HG03342 (cell line): ENCODE measurements around the gene CCDC124.

Source experiments
- ATAC-seq: cut with Tn5 transposase; IDR thresholded peaks from one replicate; pipeline ENCODE4 v1.9.1; 2021; ENCODE audit warnings: mild to moderate bottlenecking, moderate library complexity; ENCODE audit not compliant: unreplicated experiment

CCDC124 gene

DNA sequence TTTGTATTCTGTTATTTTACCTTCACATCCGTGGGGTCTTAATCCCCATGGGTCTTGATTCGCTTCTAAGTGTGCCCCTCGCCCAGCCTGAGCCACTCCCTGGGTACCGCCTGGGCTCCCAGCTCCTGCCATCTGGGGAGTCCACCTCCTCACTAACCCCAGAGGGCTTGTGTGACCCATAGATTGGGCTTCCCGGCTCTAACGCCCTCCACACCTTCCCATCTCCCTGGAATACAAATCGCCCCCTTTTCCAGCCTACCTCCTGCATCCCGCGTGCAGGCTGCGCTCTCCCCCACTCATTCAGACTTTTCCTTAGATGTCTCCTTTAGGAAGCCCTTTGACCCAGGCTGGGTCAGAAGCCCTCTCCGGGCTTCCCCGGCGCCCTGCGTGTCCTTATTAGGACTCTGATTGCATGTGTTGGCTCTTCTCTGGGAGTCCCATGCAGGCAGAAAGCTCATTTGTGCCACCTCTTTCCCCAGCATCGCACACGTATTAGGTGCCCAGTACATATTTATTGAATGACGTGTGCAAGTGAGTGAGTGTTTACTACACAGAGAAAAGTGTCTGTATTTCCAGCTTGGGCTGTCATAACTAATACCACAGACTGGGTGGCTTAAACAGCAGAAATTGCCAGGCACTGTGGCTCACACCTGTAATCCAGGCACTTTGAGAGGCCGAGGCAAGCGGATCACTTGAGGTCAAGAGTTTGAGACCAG is 757 bp downstream of the CCDC124 start:
- no peak for ATAC-seq

DNA sequence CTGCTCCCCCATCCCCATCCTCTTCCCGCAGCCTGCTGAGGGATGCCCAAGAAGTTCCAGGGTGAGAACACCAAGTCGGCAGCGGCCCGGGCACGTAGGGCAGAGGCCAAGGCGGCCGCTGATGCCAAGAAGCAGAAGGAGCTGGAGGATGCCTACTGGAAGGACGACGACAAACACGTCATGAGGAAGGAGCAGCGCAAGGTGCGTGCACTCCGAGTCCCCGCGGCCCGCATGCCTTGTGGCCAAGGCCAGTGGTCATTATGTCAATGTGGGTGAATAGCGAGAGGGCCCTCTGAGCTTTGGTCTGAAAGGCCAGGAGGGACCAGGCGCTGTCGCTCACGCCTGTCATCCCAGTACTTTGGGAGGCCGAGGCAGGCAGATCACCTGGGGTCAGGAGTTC is 3.6 kb downstream of the CCDC124 start:
- ATAC-seq, result no peak

GRCh38 chr19:17937371-17937900 is 4.6 kb downstream of the CCDC124 start:
- no peak for ATAC-seq

DNA sequence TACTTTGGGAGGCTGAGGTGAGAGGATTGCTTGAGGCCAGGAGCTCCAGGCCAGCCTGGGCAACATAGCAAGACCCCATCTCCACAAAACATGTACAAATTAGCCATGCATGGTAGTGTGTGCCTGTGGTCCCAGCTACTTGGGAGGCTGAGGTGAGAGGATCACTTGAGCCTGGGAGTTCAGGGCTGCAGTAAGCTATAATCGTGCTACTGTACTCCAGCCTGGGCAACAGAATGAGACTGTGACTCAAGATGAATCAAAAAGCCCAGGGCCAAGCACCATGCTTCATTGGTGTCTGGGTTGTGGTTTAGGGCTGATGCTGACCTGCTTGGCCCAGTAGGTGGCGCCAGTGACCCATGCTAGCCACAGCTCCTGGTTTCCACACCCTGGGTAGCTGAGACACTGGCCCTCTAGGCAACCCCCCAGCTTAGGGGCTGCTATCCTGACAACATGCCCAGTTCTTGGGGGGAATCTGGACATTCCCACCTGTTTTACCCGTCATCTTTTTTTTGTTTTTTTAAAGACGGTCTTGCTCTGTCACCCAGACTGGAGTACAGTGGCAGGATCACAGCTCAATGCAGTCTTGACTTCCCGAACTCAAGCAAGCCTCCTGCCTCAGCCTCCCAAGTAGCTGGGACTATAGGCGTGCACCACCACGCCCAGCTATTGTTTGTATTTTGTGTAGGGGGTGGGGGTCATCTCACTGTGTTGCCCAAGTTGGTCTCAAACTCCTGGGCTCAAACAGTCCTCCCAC is 5.5 kb downstream of the CCDC124 start:
- ATAC-seq, result peak; percentile 55

DNA sequence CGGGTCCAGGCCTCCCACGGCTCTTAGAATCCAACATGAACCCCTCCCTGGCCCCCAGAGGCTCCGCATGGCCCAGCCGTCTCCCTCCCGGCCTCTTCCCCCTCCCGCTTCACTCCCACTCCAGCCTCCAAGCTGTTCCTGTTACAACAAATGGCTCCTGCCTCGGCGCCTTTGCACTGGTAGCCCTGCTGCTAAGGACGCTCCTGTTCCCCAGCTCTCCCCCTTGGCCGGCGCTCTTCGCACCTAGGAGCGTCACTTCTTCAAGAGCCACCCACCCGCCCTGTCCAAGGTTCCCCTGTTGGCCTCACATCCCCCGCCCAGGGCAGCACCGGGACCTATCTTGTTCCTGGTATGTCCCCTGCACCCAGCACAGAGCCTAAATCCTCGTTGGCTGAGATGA is 9.4 kb downstream of the CCDC124 start:
- no peak for ATAC-seq

DNA sequence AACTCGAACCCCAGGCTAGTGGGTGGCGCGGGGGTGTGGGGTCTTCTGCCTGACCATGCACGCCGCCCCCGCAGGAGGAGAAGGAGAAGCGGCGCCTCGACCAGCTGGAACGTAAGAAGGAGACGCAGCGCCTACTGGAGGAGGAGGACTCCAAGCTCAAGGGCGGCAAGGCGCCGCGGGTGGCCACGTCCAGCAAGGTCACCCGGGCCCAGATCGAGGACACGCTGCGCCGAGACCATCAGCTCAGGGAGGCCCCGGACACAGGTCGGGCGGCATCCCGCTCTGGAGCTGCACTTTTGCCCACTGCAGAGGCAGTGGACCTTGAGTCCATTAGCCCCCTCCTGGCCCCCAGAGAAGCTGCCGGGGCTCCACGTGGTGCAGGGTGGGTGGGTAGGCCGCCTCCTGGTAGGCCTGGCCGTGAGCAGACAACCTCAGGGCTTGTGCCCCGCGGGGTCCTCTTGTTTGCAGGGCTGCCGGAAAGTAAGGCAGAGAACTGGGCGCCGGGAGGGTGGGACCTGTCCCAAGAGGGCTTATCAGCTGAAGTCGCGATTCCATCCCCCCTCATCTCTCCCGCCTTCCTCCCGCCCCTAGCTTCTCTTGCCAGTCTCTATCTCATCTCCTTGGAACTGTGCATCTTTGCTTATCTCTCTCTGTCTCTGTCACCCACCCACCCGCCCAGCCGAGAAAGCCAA is 9.9 kb downstream of the CCDC124 start:
- no peak for ATAC-seq

DNA sequence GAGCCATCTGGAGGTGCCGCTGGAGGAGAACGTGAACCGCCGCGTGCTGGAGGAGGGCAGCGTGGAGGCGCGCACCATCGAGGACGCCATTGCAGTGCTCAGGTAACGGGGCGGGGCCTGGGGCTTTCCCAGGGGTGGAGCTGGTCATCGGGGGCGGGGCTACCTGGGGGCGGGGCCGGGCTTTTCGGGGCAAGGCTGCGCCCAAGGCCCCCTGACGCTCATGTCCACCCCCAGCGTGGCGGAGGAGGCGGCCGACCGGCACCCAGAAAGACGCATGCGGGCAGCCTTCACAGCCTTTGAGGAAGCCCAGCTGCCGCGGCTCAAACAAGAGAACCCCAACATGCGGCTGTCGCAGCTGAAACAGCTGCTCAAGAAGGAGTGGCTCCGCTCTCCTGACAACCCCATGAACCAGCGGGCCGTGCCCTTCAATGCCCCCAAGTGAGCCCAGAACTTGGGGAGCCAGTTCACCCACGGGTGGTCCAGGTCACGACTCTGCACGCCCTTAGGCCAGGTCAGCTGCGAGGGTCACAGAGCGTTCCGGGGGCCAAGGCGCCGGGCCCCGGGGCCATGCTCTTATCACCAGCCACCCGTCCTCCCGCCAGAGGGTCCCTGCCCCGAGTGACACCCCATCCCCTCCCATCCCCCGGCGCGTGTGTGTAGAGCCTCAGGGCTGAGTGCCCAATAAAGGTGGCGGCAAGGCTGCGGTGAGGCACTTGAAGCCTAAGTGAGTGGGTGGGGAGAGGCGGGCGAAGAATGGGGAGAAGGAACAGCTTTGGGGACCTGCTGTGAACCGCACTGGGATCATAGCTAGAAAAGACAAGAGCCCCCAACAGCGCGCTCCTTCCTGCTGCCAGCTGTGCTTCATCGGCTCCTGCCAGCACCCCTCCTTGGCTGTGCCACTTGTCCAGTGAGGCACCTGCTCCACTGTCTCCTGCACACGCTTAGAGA is 10.7 kb downstream of the CCDC124 start:
- no peak for ATAC-seq

DNA sequence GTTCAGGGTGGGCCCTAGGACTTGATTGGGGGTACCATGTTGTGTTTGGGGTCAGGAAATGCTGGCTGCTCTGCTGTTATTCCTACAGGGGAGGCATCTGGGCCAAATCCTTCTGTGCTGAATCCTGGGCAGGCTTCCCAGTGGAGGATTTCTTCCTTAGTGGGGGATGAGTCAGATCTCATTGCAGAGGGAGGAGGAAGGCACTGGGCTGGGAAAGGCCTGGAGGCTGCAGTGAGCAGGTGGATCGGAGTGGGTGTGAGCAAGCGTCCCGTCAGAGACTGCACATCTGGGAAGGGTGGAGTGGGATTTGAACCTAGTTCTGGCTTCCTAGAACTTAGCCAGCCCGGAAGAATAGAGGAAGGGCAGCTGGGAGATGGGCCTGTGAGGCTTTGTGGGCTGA is 11.5 kb downstream of the CCDC124 start:
- ATAC-seq, result no peak

GRCh38 chr19:17946965-17947784 is 14.4 kb downstream of the CCDC124 start:
- peak; percentile 26 for ATAC-seq

GRCh38 chr19:17947815-17948513 is 15.1 kb downstream of the CCDC124 start:
- ATAC-seq, result peak; percentile 54

- ATAC-seq, result no peak
Measured at GRCh38 chr19:17948514-17948900, 15.7 kb downstream of the CCDC124 start.

DNA sequence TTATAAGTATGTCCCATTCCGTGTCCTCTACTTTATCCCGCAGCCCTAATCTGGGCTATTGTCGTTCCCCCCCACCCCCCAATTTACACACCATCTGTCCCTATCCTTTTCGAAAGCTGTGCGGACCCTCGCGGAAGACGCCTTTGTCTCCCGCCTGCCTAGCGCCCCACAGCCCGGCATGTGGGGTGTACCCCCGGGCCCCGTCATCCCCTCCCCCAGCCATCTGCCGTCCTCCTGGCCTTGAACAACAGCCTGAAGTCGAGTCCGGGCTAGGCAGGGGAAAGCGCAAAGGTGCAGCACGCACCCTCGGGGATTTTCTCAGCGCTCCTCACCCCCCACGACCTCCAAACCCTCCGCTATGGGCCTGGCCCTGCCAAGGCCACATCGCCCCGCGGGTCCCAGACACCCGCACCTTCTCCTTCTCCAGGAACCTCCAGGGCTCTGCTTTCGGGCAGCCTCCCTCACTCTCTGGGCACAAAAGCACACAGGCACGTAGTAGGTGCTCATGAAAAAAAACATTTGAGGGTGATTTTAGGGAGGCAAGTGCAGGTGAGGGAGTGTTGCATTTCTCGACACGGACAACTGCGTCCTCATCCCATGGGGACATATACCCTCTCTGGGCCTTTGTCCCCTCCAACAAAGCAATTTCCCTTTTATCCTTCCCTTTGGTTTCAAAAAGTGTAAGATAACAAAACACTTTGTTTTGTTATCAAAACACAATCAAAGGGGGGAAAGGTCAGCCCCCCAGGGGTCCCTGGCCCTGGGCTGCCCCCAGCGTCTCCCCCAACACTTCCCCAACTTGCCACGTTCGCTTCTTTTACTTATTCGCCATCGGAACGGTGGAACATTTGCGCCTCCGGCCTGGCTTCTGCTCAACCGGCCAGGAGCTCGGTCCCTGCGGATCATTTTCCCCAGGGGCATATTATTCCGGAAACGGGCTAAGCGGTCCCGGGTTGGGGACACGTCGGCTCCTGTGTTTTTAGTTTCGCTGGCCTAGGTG is 16.4 kb downstream of the CCDC124 start:
- ATAC-seq, result no peak

DNA sequence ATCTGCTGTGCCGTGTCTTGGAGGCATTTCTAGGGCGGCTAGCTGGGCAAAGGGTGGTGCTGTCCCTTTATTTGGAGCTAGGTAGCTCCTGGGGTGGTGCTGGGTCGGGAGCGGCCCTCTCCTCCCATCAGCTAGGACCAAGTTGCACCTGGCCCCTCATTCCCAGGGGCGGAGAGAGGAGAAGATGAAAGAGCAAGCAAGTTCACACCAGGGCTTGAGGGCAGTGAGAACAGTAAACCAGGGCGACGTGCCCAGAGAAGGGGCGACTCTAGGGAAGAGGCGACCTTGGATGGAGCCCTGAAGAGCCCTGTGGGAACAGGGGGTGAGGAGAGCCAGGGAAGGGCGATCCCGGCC is 17.1 kb downstream of the CCDC124 start:
- ATAC-seq, result no peak

DNA sequence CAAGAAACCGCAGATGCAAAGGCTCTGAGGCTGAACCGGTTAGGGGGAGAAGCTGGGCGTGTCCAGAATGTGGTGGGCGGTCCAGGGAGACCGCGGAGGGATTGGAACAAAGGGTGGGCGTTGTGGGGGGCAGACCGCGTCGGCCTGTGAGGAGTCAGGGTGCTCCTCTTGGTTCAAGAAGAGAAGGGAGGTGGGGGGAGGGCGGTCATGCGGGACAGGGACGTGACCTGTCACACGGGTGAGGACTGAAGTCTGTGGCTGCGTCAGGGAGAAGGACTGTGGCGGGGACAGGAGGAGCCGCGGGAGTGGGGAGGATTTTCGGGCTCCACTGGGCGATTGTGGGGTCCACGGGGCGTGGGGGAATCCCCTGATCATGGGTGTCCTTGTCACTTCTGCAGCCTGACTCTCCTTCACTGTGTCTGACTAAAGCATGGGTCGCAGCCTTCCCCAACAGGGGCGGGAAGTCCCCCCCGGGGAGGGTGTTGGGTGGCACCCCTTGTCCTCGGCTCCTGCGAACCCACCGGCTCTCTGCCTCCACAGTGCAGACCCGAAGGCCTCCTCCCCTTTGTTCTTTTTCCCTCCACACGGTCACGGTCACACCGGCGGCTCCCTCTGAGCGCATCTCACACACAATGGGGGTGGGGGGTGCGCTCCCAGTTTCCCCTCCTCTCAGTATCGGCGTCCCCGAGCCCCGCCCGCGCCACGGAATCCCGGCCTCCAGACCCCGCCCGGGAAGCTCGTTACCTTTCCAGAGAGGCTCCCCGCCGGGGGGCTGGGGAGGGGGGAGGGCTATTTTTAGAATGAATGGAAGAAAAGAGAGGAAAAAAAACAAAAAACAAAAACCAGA is 17.7 kb downstream of the CCDC124 start:
- no peak for ATAC-seq

GRCh38 chr19:17951157-17951989 is 18.6 kb downstream of the CCDC124 start:
- no peak for ATAC-seq
